NOMO-1 treated with dmso at 0.1 percent for 144 hours (cell line): Measurements from ENCODE around the gene ABCA13.

ENCODE experiments used
- DNase-seq: peaks from one replicate; lab custom pipeline; 2025; ENCODE audit not compliant: unreplicated experiment; lab: John Stamatoyannopoulos, UW

Gene ABCA13

GRCh38 chr7:48360574-48360973 lies 189.3 kb downstream of the ABCA13 start:
- DNase-seq, result no peak

- DNase-seq, result no peak
Observed at GRCh38 chr7:48363174-48363573, 191.9 kb downstream of the ABCA13 start.

GRCh38 chr7:48365010-48365409 lies 193.8 kb downstream of the ABCA13 start:
- no peak for DNase-seq

- no peak for DNase-seq
Observed at GRCh38 chr7:48366096-48366495, 194.8 kb downstream of the ABCA13 start.

GRCh38 chr7:48376263-48376662 lies 205.0 kb downstream of the ABCA13 start:
- no peak for DNase-seq

- DNase-seq, result no peak
Observed at GRCh38 chr7:48380921-48381320, 209.7 kb downstream of the ABCA13 start.

- DNase-seq, result no peak
Observed at GRCh38 chr7:48381571-48381970, 210.3 kb downstream of the ABCA13 start.

GRCh38 chr7:48384180-48384752 lies 213.0 kb downstream of the ABCA13 start:
- no peak for DNase-seq

- no peak for DNase-seq
Observed at GRCh38 chr7:48387932-48388331, 216.7 kb downstream of the ABCA13 start.

- DNase-seq, result no peak
Observed at GRCh38 chr7:48388911-48389310, 217.7 kb downstream of the ABCA13 start.

GRCh38 chr7:48389977-48390376 lies 218.7 kb downstream of the ABCA13 start:
- peak; percentile 61 for DNase-seq

- DNase-seq, result peak; percentile 68
Observed at GRCh38 chr7:48390388-48391327, 219.4 kb downstream of the ABCA13 start.

- no peak for DNase-seq
Observed at GRCh38 chr7:48398191-48398590, 226.9 kb downstream of the ABCA13 start.

- no peak for DNase-seq
Observed at GRCh38 chr7:48402721-48403120, 231.5 kb downstream of the ABCA13 start.

- DNase-seq, result no peak
Observed at GRCh38 chr7:48408731-48409130, 237.5 kb downstream of the ABCA13 start.

- DNase-seq, result no peak
Observed at GRCh38 chr7:48411619-48412018, 240.4 kb downstream of the ABCA13 start.

- DNase-seq, result no peak
Observed at GRCh38 chr7:48414011-48414732, 242.9 kb downstream of the ABCA13 start.

GRCh38 chr7:48416327-48416908 lies 245.2 kb downstream of the ABCA13 start:
- no peak for DNase-seq

- no peak for DNase-seq
Observed at GRCh38 chr7:48419401-48419800, 248.1 kb downstream of the ABCA13 start.

GRCh38 chr7:48420206-48420605 lies 248.9 kb downstream of the ABCA13 start:
- DNase-seq, result no peak

GRCh38 chr7:48421357-48421756 lies 250.1 kb downstream of the ABCA13 start:
- DNase-seq, result no peak
